Left lung (tissue), 10 donors: ENCODE data around the gene FAM78B. TPM values are rescaled to one million over a fixed set of nuclear protein-coding genes. Genes with fewer than 3 reads are reported as not detected.

Experiments
- ATAC-seq: fragments of 200-7000 bp; cut with Tn5 transposase; one replicate; pipeline ENCODE4 v1.9.1; 2020; ENCODE audit warnings: moderate library complexity
- DNase-seq, 4 donors: peaks; one replicate each; pipeline ENCODE4 v3.0.0-alpha.2; 2013 to 2020
- H3K27ac ChIP-seq, 2 donors: fragments of 200-600 bp; sonication (generic) in 1 of 2; one replicate each; pipeline versions ENCODE4 v1.5.0 to v1.8.0; 2020 to 2021
- H3K27me3 ChIP-seq, 2 donors: fragments of 200-600 bp; sonication (generic) in 1 of 2; one replicate each; pipeline versions ENCODE4 v1.5.0 to v1.8.0; 2020 to 2021
- H3K36me3 ChIP-seq, 2 donors: fragments of 200-600 bp; sonication (generic) in 1 of 2; one replicate each; pipeline versions ENCODE4 v1.5.0 to v1.8.0; 2020 to 2021
- H3K4me1 ChIP-seq, 2 donors: fragments of 200-600 bp; one replicate each; pipeline ENCODE4 v1.8.0; 2021
- H3K4me3 ChIP-seq, 2 donors: fragments of 200-600 bp; sonication (generic) in 1 of 2; one replicate each; pipeline versions ENCODE4 v1.5.0 to v1.8.0; 2020 to 2021; ENCODE audit warnings: mild to moderate bottlenecking in 1 of 2
- H3K9me3 ChIP-seq, 2 donors: fragments of 200-600 bp; sonication (generic) in 1 of 2; one replicate each; pipeline versions ENCODE4 v1.5.0 to v1.8.0; 2020 to 2021
- intact Hi-C, 2 donors: fragments of 100-400 bp; cut with DNase I; formaldehyde crosslinking; loops; one replicate each; pipeline versions ENCODE4 v1.11.2 to v1.14.2; 2022
- microRNA-seq, 2 donors: library from miRNA; unstranded; fragments of <30 nt; microRNA quantifications; one replicate each; pipeline ENCODE4, GENCODE V29; 2019
- polyA plus RNA-seq, 6 donors: library from polyadenylated mRNA; unstranded; fragments of 120-200 nt; gene quantifications; one replicate each; pipeline ENCODE4 v1.2.1, GENCODE V29; 2013; ENCODE audit not compliant: insufficient read length in 6 of 6
- total RNA-seq, 2 donors: library from RNA; stranded (reverse); fragmentation: NEBNext Ultra II Directional; extraction: Animal tissue kit (Norgen Biotek cat#: 25700); gene quantifications; one replicate each; pipeline ENCODE4 v1.2.1, GENCODE V29; 2021
- TF ChIP-seq, protein P1 (sequence below), 2 donors: fragments of 200-600 bp; sonication (generic) in 1 of 2; IDR thresholded peaks; one replicate each; pipeline versions ENCODE4 v1.5.0 to v1.8.0; 2021; ENCODE audit warnings: antibody characterized with exemption in 2 of 2
- donor health status: DM: no; HTN: yes; CAD: no.
- donor health status: DM: no; HTN: no; CAD: no.

FAM78B gene
- total and polyA plus RNA-seq, 8 donors: 0.81 to 1.1 (median 0.92) TPM

DNA sequence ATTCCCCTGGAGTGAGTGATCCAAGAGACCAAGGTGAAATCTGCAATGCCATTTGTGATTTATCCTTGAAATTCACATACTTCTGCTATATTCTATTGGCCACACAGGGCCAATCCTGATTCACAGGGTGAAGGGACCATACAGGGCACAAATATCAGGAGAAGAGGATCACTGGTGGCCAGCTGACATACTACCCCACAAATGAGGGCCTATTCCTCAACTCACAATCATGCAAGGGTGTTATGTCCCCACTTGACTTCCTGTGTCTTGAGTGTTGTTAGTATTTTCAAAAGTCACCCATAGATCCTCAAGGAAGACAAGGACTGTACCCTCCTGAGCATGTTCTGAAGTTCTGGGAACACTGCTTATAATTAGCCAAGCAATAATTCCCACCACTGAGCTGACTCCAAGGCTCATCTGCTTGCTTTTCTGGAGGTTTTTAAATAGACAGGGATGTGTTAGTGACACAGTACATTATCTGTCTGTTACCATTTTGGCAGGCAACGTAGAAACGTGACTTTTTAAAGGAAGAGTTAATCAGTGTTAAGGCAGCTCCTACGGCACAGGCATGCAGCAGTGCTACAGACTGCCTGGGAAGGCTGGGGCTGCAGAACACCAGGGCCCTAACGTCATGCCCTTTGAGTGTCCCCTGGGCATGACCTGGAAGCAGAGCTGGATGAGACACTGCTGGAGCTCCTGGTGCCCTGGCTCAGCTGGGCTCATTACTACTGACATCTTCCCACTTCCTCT lies 137.4 kb downstream of the FAM78B start:
- intact Hi-C loops: no loop called here
- Histone ChIP-seq H3K9me3 (no peaks in the 10 kb centered on the region), H3K36me3 (no peaks in the 10 kb centered on the region), H3K27me3 (no peaks in the 10 kb centered on the region), H3K27ac (no peak overlapping the region), H3K4me1 (no peaks in the 10 kb centered on the region), H3K4me3 (no peak overlapping the region)
- DNase-seq (no peak), ATAC-seq (no peak)
- TF ChIP-seq, protein P1, sequence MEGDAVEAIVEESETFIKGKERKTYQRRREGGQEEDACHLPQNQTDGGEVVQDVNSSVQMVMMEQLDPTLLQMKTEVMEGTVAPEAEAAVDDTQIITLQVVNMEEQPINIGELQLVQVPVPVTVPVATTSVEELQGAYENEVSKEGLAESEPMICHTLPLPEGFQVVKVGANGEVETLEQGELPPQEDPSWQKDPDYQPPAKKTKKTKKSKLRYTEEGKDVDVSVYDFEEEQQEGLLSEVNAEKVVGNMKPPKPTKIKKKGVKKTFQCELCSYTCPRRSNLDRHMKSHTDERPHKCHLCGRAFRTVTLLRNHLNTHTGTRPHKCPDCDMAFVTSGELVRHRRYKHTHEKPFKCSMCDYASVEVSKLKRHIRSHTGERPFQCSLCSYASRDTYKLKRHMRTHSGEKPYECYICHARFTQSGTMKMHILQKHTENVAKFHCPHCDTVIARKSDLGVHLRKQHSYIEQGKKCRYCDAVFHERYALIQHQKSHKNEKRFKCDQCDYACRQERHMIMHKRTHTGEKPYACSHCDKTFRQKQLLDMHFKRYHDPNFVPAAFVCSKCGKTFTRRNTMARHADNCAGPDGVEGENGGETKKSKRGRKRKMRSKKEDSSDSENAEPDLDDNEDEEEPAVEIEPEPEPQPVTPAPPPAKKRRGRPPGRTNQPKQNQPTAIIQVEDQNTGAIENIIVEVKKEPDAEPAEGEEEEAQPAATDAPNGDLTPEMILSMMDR (IDR thresholded peaks at IDR 0.05): no peak

DNA sequence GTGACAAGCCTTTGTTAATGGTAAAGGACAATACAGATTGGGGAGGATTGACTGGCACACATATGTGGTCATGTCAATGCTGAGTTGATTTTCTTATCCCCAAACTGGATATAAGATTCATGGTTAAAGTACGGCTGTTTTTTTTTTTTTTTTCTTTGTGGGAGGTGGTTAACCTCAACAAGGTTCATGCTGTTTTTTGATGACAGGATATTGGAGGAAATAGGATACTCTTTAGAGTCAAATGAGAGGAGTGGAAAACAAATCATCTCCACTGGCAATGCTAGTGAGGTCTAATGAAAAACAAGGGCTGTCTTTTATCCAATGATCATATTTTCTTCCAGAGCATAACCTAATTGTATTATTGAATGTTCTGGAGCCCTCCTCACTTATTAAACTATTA lies 140.2 kb downstream of the FAM78B start:
- Histone ChIP-seq H3K9me3 (no peaks in the 10 kb centered on the region), H3K27ac (no peak overlapping the region), H3K4me1 (no peaks in the 10 kb centered on the region), H3K27me3 (no peaks in the 10 kb centered on the region), H3K4me3 (no peak overlapping the region), H3K36me3 (no peaks in the 10 kb centered on the region)
- intact Hi-C loops: no loop called here
- no peak for ATAC-seq
- TF ChIP-seq, protein P1 (IDR thresholded peaks at IDR 0.05): no peak
- no peak for DNase-seq

DNA sequence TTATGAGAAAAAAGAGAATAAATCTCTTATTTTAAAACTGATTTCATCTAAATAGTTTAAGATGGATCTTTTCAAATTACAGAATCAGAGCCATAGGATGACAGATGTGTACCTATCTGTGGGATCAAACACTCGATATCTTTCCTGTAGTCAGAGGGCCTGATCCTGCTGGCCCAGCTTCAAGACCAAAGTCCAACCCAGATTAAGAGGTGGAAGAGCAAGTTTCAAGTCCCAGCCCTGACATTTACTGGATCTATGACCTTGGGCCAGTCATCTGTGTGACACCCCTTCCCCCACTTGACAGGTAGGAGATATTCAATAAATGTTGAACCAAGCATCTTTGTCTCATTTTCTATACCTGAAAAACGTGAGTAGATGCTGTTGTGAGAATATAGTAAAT lies 140.7 kb downstream of the FAM78B start:
- DNase-seq (no peak), ATAC-seq (no peak)
- TF ChIP-seq, protein P1 (IDR thresholded peaks at IDR 0.05): no peak
- intact Hi-C loops: no loop called here
- H3K4me3 ChIP-seq: no peak overlapping the region
- H3K4me1 ChIP-seq: no peaks in the 10 kb centered on the region
- H3K9me3 ChIP-seq: no peaks in the 10 kb centered on the region
- no peaks in the 10 kb centered on the region for H3K36me3 ChIP-seq
- H3K27ac ChIP-seq: no peak overlapping the region
- H3K27me3 ChIP-seq: no peaks in the 10 kb centered on the region

DNA sequence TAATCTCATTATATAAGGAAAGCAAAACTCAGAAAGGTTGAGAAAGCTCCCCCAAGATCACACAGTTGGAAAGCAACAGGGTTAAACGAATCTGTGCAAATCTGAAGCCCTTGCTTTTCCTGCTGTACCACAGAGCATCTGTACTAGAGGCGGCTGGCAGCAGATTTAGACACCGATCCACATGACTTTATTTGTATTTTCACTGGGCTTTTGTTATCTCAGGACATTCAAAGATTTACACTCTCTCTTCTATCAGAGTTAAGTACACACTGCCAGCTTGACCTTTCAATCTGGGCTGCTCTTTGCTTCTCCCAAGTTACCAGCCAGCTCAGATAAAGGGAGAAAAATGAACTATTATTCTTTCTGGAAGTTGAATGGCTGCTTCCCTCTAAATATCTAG lies 146.6 kb downstream of the FAM78B start:
- intact Hi-C loops: no loop called here
- TF ChIP-seq, protein P1 (IDR thresholded peaks at IDR 0.05): no peak
- no peaks in the 10 kb centered on the region for H3K4me1 ChIP-seq
- H3K27me3 ChIP-seq: peaks cover 0 to 4% of the 10 kb centered on the region in 2 donors
- no peak overlapping the region for H3K4me3 ChIP-seq
- DNase-seq (no peak), ATAC-seq (no peak)
- no peak overlapping the region for H3K27ac ChIP-seq
- H3K9me3 ChIP-seq: no peaks in the 10 kb centered on the region
- no peaks in the 10 kb centered on the region for H3K36me3 ChIP-seq

Small RNA genes lying within 50 kb of the gene (microRNA-seq; reads per million reads assigned to microRNA genes)
- gene MIR921: 0 reads per million in 2 donors
